Stomach (tissue), 4 donors: ENCODE data around the gene AIG1.

Source experiments
- EP300 ChIP-seq: sonication (generic); formaldehyde crosslinking; IDR thresholded peaks from one replicate; pipeline ENCODE4 v1.6.1; 2017; ENCODE audit warnings: antibody characterized with exemption
- POLR2A ChIP-seq, 4 donors: fragments of 450-650 bp; IDR thresholded peaks; one replicate each; pipeline ENCODE4 v1.6.1; 2016; ENCODE audit warnings: antibody characterized with exemption in 4 of 4, control low read depth in 2 of 4, mild to moderate bottlenecking in 1 of 4, moderate library complexity in 1 of 4
- POLR2AphosphoS5 ChIP-seq, 3 donors: sonication (generic); formaldehyde crosslinking; IDR thresholded peaks; one replicate each; pipeline ENCODE4 v1.6.1; 2016; ENCODE audit warnings: antibody characterized with exemption in 3 of 3
- TF ChIP-seq, protein P1 (sequence below), 7 experiments: fragments of 450-650 bp in 4 of 7; fragments of 200-600 bp in 3 of 7; sonication (generic) in 3 of 7; IDR thresholded peaks; one replicate each; pipeline ENCODE4 v1.5.1; 2016 to 2019; ENCODE audit warnings: antibody characterized with exemption in 7 of 7, control low read depth in 2 of 7, mild to moderate bottlenecking in 1 of 7

GRCh38 chr6:143135325-143135724 lies 74.6 kb downstream of the AIG1 start:
- no peak for TF ChIP-seq POLR2AphosphoS5 (IDR thresholded peaks at IDR 0.05)
- TF ChIP-seq, protein P1, sequence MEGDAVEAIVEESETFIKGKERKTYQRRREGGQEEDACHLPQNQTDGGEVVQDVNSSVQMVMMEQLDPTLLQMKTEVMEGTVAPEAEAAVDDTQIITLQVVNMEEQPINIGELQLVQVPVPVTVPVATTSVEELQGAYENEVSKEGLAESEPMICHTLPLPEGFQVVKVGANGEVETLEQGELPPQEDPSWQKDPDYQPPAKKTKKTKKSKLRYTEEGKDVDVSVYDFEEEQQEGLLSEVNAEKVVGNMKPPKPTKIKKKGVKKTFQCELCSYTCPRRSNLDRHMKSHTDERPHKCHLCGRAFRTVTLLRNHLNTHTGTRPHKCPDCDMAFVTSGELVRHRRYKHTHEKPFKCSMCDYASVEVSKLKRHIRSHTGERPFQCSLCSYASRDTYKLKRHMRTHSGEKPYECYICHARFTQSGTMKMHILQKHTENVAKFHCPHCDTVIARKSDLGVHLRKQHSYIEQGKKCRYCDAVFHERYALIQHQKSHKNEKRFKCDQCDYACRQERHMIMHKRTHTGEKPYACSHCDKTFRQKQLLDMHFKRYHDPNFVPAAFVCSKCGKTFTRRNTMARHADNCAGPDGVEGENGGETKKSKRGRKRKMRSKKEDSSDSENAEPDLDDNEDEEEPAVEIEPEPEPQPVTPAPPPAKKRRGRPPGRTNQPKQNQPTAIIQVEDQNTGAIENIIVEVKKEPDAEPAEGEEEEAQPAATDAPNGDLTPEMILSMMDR (IDR thresholded peaks at IDR 0.05) = no peak
- TF ChIP-seq POLR2A (IDR thresholded peaks at IDR 0.05) = no peak
- no peak for TF ChIP-seq EP300
